GM23248 (cell line): Measurements from ENCODE around the gene RYR3.

Source experiments
- EZH2 ChIP-seq: fragments of 200-600 bp; sonication (generic); IDR thresholded peaks from 2 replicates; pipeline ENCODE4 v1.6.1; 2018; ENCODE audit warnings: antibody characterized with exemption, mild to moderate bottlenecking; ENCODE audit not compliant: insufficient read depth, poor library complexity, severe bottlenecking
- EZH2phosphoT487 ChIP-seq: fragments of 200-600 bp; sonication (generic); IDR thresholded peaks from 2 replicates; pipeline ENCODE4 v1.6.1; 2018; ENCODE audit warnings: antibody characterized with exemption, moderate library complexity, mild to moderate bottlenecking, low read depth; ENCODE audit not compliant: insufficient read depth

- TF ChIP-seq EZH2: no peak
- TF ChIP-seq EZH2phosphoT487: no peak
Measured at GRCh38 chr15:33780011-33780768, 469.4 kb downstream of the RYR3 start.
